GM19328 (cell line): ENCODE measurements around the gene VPS16.
"Not testable (repeated sequence)": the region's sequence is repeated elsewhere in the genome, so short reads cannot be mapped to it uniquely, and the experiment has no call there.

Source experiments
- ATAC-seq: cut with Tn5 transposase; IDR thresholded peaks from one replicate; pipeline ENCODE4 v1.9.1; 2021; ENCODE audit warnings: mild to moderate bottlenecking, moderate library complexity; ENCODE audit not compliant: unreplicated experiment

Gene VPS16

DNA sequence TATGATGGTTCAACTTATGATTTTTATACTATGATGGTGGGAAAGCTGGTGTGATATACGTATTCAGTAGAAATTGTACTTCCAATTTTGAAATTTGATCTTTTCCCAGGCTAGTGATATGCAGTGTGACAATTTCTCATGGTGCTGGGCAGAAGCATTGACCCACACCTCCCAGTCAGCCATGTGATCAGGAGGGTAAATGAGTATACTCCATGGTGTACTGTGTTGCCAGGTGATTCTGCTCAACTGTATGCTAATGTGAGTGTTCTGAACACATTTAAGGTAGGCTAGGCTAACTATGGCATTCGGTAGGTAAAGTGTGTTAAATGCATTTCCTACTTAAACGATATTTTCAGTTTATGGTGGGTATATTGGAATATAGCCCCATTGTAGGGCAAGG lies 51.8 kb downstream of the VPS16 start:
- no peak for ATAC-seq

GRCh38 chr20:2894221-2894620 lies 53.7 kb downstream of the VPS16 start:
- ATAC-seq: no peak

DNA sequence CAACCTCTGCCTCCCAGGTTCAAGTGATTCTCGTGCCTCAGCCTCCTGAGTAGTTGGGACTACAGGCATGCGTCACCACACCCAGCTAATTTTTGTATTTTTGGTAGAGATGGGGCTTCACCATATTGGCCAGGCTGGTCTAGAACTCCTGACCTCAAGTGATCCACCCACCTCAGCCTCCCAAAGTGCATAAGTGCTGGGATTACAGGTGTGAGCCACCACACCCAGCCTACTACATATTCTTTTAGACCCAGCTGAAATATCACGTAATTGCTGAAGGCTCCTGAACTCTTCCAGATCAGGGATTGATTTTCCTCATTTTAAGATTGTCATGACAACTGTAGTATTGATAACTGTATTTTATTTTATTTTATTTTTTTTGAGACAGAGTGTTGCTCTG lies 54.6 kb downstream of the VPS16 start:
- ATAC-seq: not testable (repeated sequence)

DNA sequence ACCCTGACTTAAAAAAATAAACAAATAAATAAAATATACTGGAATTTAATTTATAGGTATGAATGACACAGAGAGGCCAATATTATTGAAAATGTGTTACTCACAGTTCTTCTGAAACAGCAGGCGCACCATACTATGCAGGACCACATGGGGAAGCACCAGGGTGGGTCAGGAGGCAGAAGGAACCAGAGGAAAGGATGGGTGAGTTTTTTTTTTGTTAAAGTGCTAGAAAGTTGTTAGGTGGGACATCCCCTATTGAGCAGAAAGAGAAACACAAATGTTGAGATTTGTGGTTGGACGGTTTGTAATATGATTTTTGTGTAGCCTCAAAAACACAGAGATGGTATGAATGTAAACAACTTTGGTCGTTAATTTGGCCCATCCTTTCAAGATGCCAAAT lies 58.7 kb downstream of the VPS16 start:
- no peak for ATAC-seq

GRCh38 chr20:2900845-2901592 lies 60.5 kb downstream of the VPS16 start:
- ATAC-seq: no peak

GRCh38 chr20:2902291-2902690 lies 61.7 kb downstream of the VPS16 start:
- ATAC-seq: no peak

GRCh38 chr20:2902818-2903217 lies 62.3 kb downstream of the VPS16 start:
- ATAC-seq: no peak

DNA sequence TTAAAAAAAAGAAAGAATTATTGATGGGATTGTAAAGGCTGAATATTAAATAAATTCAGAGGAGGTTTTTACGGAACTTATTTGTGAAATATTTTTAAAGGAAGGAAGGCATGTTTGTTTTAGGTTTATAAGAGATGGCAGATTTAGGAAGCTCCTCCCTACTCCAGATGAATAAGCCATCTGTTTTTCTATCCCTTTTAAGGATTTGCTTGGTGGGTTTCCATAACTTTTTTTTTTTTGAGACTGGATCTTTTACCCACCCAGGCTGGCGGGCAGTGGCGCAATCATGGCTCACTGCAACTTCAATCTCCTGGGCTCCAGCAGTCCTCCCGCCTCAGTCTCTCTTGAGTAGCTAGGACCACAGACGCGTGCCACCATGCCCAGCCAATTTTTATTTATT lies 63.1 kb downstream of the VPS16 start:
- ATAC-seq: no peak

- ATAC-seq: no peak
Observed at GRCh38 chr20:2907519-2907918, 67.0 kb downstream of the VPS16 start.

DNA sequence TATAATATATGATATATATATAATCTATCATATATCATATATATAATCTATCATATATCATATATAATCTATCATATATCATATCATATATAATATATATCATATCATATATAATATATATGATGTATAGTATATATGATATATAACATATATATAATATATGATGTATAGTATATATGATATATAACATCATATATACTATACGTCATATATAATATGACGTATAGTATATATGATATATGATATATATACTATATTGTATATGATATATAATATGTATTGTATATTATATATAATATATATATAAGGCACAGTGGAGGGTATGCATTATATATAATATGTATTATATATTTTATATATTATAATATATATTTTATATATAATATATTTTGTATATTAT lies 69.4 kb downstream of the VPS16 start:
- ATAC-seq: no peak

- ATAC-seq: no peak
Observed at GRCh38 chr20:2911200-2911599, 70.7 kb downstream of the VPS16 start.

GRCh38 chr20:2914160-2914559 lies 73.6 kb downstream of the VPS16 start:
- ATAC-seq: no peak
